Stimulated activated CD8-positive, alpha-beta memory T cell treated with anti-CD3 and anti-CD28 coated beads, Interleukin-4, amount 100 ng/mL, for 1 hour (primary cell): ENCODE results near the gene CADPS.

Source experiments
- DNase-seq, 2 donors: peaks; one replicate each; pipeline ENCODE4 v3.0.0-alpha.2; 2020; ENCODE audit warnings: low read depth in 2 of 2, low spot score in 1 of 2

Gene CADPS

DNA sequence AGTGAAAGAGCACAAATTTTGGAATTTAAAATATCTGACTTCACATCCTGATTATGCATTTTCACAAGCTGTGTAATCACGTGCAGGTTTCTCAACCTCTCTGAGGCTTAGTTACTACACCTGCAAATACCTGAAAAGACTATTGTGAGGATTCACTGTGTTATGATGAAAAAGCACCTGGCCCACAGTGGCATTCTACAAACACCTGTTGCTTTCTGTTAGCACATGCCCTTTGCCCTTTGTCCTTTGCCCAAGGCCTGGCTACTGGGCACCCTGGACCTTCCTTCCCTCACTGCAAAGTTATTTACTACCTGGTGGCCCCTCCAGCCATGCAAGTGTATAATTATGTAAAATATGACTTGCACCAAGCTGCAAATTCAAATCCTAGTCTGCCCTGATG lies 227.5 kb downstream of the CADPS start:
- DNase-seq, result no peak

DNA sequence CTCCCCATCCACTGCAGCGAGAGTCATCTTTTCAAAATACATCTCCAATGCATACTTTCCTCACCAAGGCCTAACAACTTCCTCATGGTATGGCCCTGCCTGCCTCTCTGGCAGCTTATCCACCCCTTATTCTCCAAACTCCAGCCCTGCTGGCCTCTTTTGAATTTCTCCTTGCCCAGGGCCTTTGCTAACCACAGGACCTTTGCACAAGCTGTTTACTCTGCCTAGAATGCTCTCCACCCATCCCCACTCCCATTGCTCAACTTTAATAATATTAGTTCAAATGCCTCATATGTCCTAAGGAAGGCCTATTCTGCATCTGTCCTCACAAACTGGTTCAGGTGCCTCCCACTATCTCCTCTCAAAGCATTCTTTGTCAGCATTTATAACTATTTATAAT lies 230.7 kb downstream of the CADPS start:
- no peak for DNase-seq

DNA sequence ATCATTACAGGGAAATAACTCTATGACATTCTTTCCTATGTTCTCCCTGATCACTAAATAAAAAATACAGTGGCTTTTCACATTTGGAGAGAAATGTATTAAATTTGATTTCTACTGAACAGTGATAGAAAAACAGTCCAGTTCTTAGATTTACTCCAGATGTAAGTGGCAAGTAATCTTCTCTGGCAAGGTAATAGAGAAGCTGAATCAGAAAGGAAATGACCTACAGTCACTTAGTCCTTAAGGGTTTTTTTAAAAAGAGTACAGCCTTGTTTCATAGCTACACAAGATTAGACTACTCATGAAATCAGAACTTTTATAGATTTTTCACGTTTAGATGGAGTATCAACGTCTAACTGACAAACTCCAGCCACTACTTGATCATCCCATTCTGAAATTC lies 236.9 kb downstream of the CADPS start:
- no peak for DNase-seq

DNA sequence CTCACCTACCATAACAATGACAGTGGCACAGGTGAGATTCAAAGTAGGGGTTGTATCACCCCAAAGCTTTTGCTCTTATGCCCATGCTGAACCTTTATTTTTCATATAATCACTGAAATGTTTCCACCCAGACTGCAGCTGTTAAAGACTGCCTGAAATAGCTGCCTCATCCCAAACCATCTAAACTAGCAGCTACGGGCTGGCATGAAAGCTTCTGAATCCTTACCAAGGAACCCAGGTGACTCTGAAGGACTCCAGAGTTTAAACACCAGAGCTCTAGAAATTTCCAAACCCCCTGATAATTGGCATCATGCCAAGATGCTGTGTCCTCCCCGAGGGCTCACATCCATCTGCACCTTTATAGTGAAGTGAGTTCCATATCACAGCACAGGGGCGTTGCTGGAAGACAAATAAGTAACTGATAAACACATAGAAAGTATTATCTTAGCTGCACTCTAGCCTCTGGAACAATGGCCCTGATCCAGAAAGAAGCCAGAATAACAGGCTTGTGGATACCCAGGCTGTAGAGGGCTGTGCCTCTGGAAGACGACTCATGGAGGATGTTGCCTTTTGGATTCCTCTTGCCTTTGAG lies 238.9 kb downstream of the CADPS start:
- no peak for DNase-seq

DNA sequence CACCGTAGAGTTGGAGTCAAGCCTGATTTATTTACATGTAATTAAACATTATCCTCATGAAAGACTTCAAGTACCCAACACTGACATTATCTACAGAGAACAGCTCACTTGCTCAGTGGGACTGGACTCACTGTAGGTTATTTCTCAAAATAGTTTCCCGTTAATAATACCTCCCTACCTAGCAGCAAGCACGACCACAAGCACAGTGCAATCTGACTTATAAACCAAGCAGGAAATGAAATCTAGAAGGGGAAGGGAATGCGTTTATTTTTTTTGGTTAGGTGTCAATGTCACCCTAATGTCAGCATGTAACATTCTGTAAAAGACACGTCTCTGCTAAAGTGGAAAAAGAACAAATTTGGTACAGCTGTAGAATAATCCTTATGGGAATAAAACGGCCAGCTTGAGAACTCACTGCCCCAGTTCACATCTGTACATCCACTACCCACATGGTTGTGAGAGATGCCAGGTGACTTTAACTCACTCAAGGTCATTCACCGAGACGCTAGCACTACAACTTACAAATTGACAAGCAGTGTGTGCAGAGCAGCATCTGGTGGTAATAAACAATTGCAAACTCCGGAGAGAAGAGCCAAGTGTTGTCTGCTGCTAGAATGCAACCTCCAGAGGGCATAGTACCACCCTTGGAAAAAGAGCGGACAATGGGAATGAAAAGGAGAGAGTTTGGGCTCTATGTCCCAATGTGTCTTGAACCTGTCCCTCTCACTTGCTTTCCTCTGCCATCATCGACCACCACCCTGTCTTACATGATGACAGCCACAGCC lies 242.5 kb downstream of the CADPS start:
- DNase-seq, result no peak

DNA sequence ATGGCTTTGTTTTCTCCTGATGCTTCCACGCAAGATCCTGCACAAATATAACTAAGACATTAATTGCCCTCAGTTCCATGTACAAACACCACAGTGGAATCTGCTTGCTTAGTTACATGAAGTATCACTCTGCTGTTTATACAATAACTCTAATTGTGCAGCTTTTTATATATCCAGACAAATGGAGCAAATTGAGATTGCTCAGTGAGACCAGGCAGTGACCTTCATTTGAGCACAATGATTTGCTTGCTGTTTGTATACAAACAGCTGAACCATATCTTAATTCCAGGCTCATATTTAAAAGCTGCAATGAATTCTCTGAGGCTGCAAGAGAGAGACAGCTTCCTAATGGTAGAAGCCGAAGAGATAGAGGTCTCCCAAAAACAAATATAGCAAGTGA lies 243.7 kb downstream of the CADPS start:
- no peak for DNase-seq

DNA sequence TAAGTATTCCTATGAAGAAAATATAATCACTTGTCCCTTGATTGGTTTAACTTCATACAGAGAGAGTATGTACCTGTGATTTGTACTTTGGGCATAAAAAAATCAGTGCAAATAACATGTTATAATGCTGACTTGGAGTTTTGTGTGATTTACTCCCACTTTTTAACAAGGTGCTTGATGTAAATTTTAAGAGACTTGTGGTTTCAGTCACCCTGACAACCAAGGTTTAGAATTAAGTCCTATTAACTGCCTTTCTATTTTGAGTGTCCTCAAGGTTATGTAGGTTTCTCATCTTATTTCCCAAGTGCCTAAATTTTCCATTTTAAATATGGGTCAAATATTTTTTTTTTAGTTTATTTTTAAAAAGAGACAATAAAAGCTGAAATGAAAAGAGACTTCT lies 244.6 kb downstream of the CADPS start:
- no peak for DNase-seq

DNA sequence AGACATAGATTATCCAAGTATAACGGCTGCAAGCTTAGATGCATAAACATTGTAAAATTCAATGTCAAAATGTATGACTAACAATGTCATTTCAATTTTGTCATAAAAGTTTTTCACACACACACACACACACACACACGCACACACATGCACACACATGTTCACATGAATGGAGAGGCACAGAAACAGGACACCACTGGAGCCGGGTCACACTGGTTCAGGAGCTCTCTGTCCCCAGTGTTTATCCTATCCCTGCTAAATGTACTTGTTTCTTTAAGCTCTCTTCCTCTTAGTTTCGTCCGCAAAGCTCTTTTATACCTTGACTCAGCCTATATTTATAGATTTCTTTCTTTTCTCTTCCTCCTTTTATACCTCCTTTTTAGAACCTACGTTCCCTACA lies 249.9 kb downstream of the CADPS start:
- no peak for DNase-seq

DNA sequence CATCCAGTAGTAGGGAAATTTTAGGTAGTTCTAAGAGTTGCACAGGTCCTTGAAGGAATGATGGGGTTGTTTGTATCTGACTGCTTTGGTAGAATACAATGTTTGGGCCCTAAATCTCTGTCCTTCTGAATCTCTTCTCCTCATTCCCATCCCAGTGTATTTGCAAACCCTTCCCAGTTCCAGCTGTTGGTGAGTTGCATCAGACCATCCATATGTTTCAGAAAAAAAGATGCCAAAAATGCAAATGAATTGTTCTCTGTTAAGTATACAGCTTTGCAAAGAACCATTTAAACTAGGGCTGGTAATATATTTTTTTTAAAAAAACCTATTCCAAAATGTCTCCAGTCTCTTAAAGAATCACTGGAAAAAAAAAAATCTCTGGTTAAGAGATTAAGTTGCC lies 251.0 kb downstream of the CADPS start:
- DNase-seq, result no peak

DNA sequence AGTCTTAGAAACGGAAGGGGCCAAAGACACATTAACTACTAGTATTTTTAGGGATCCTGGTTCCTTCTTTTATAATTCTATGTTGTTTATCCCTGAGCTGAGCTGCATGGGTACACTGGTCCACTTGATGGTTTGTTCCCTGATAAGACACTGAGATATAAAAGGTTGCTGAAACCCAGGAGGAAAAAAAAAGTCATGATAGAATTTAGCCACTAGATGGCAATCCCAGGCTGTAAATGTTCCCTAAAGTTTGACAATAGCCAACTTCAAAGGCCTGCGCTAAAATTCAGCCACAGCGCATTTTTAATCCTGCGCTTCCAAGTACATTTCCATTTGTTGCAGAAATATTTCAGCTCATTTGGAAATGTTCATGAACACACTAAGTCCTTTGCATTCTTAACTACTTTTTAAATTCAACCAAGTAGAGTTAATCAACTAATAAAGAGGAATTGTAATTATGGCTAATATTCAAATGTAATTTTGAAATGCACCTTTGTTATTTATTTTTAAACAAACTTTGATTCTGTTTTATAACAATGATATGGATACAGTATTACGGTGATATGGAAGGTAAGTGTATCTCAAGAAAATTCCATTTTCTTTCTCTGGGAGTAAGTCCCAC lies 252.6 kb downstream of the CADPS start:
- no peak for DNase-seq

DNA sequence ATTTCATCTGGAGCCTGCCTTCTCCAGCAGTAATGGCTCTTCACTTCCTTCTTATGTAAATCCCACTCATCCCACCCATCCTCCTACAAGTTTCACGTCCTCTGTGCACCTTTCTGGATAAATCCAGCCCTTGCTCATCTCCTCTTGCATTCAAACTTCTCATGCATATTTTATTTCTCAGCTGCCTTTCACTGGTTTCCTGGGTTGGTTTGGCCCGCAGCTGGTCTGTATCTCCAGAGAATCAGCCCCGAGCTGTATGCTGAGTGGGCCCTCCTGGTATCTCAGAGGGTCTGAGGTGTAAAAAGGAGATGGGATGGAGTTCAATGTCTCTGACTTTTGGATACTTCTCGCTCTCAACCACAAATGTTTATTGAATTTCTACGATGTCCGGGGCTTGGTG lies 253.3 kb downstream of the CADPS start:
- DNase-seq, result no peak

DNA sequence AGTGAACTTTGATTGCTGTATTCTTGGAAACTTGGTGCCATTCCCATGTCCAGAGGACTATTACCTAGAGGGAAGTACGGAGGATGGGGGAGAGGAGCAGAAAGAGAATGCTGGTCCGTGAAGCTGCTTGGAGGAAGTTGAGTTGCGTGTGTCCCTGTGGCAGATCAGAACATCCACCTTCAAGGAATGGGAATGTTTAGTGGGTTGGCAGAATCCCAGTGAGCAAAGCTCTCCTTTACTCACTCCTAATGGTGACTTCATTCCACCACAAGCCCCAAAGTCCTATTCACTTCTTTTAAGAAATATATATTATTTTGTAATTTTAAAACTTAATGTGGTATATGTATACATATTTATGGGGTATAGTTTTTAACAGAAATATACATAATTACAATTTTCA lies 254.0 kb downstream of the CADPS start:
- DNase-seq, result no peak

DNA sequence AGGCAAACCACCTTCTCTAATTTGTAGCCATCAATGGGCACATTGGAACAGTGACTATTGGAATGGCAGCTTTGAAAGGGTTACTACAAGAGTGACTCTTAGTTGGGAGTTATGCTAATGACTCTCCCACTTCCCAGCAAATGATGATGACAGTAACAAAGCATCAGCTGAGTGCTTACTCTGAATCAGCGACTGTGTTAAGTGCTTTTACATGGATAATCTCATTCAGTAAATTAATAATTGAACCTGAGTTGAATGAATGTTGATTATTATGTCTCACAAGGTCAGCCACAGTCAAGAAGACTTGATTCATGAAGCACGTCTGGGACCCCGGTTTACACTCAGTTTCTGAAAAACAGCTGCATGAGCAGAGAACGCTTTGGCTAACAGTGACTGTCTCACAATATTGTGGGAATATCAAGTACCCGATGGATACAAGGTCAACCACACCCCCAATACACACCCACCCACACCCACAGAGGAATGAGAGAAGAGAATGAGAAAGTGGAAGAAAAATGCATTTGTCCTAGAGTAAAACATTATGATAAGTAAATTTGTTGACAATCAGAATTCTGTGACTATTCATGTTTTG lies 259.9 kb downstream of the CADPS start:
- no peak for DNase-seq

DNA sequence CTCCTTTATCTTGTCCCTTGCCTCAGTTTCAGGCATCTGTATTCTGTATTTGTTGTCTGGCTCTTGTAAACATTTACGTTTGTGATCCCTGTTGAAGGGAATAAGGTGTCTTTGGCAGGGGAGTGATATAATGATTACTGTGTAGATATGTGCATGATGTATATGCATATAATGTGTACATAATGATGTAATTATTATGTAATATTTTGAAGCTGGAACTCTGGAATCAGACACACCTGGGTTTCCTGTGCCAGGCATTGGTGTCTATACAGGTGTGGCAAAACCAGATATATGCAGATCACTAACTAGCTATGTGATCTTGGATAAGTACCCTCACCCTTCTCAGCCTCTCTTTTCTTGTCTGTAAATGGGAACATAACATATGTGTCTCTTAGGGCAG lies 260.7 kb downstream of the CADPS start:
- DNase-seq, result no peak

DNA sequence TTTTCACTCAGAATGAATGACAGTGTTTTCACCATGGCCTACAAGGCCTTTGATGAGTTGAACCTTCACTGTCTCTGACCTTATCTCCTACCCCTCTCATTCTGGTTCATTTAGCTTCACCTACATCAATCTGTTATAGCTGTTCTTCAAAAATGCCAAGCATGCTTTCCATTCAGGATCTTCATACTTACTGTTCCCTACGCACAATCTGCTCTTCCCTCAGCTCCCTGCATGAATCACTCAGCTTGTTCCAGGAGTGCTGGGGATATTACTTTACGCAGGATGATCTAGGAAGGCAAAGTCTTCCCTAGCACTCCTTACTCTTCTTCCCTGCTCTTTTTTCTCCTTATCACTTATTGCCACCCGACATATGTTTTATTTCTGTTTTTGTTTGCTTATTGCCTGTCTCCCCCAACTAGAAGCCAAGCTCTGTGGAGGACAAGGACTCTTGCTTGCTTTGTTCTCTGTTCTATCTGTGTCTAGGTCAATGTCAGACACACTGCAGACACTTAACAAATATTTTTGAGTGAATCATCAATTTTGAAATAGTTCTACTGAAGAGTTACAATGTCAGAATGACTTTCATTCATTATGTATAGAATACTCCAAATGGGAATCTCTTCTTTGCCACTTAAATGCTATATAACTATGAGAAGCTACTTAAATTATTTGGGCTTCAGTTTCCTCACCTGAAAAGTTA lies 263.5 kb downstream of the CADPS start:
- no peak for DNase-seq

DNA sequence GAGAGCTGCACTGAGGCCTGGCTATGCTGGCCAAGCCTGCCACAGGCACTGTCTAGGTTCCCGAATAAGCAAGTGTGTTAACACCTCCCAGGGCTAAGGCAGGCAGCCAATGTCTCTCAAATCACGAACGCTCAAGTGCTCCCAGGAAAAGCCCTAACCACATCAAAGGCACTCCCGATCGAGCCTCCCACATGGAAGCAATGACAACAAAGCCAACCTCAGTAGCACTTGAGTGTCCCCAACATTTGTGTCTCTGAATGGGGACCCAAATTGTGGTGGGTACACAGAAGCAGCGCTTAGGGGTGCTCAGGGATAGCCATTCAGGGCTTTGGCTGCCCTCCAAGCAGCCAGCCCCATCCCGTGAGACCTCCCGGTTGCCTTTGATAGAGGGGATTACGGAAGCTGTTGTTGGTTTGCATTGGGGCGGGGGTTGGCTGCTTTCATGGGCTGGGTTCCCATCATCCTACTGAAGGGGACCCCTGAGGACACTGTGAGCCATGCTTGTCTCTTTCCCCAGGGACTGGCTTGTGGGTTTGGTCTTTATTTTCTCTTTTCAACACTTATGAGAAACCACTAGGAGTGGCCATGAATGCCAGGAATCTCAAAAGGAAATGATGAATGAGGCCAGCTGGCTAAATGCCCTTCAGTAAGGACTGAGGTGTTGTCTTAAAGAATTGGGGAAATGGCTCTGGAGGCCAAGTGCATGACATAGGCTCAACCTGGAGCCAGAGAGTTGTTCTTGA lies 267.8 kb downstream of the CADPS start:
- no peak for DNase-seq

DNA sequence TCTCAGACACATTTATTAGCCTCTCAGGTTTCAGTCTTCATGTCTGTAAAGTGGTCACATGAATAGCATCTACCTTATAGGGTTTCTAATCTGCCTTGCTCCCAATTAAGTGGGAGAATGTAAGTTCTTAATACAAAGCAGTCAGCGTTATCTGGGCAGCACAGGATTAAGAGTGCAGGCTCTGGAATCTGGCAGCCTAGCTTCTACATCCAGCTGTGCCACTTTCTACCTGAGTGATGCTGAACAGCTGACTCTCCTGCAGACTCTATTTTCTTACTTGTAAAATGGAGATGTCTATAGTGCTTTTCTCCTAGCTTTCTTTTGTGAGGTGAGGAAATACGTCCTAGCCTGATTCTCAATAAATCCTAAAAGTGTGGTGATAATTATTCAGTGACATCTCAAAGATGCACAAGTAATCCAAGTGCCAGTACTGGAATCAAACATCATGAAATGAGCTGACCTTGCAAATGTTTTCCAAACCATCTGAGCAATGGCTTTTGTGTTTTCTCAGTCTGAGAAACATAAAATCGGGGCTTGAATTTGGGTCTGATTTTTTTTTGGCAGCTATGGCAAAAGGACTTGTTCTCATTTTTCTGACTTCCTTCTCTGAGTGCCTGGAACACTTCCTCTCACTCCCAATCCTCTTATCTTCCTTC lies 269.7 kb downstream of the CADPS start:
- no peak for DNase-seq

DNA sequence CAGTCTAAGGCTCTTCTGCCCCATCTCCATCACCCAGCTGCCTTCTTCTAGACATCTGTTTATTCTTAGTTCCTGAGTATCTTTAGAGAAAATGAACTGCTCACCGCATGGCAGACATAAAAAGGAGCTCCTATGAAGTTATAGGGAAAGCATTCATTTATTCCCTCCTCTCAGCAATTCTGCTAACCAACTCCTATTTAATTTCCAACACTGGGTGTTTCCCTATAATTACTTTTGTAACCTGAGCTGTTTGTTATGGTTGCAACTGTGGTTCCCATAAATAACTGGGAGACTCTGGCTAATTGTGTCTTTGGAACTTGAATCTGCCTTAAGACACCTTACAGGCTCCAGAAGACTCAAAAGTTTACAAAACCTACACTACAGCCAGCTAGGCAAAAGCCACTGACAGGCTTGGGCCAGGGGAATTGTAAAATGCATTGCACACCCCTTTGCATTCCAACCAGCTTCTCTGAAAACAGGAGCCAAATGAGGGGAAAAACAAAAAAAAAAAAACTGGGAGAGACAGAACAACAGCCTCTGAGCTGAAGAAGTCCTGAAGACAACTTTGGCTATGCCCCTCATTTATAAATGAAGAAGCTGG lies 270.4 kb downstream of the CADPS start:
- DNase-seq, result no peak

DNA sequence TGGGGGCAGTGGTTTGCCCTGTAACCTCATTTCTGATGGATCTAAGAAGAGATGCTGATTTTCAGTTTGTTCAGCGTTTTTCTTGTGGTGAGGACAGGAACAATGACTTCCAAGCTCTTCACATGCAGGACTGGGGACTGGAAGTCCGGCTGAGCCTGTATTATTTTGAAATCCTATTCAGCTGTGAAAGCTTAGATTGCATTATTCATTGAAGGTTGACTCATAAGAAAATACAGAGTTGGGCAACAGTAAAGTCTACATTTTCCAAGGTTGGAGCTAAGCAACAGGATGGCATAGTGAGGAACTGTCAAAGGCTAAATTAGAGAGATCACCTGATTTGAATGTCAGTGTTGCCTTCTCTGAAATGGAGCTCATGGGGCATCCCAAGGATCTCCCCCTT lies 270.9 kb downstream of the CADPS start:
- DNase-seq, result no peak

DNA sequence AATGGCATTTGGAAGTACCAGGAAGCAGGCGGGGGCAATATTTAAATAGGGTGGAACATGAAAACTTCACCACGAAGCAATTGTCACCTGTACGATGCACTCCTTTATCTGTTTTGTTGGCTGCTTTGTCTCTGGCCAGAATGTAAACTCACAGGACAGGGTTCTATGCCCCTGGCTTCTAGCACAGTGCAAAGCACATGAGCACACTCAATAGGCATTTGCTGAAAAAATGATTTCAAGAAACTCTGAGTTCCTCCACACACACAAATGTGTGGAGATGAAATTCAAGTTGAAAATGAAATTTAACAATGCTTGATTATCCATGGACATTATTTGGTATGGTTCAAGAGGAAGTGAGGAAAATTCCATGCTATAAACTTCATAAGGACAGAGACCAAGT lies 272.2 kb downstream of the CADPS start:
- no peak for DNase-seq
